NCI-H2107 treated with DMSO at 0.1 percent for 48 hours (cell line): ENCODE results near the gene NXPH1.

Source experiments
- DNase-seq: peaks from one replicate; lab custom pipeline; 2025; ENCODE audit not compliant: unreplicated experiment; lab: John Stamatoyannopoulos, UW

The NXPH1 gene

GRCh38 chr7:8435590-8436545 is 2.5 kb downstream of the NXPH1 start:
- no peak for DNase-seq

GRCh38 chr7:8436965-8437364 is 3.6 kb downstream of the NXPH1 start:
- no peak for DNase-seq

GRCh38 chr7:8437606-8438005 is 4.2 kb downstream of the NXPH1 start:
- no peak for DNase-seq

- DNase-seq: no peak
These were observed 7.3 kb downstream of the NXPH1 start for GRCh38 chr7:8440670-8441069.

- DNase-seq: no peak
These were observed 7.9 kb downstream of the NXPH1 start for GRCh38 chr7:8441106-8441965.

- DNase-seq: no peak
These were observed 8.8 kb downstream of the NXPH1 start for GRCh38 chr7:8442051-8442813.

- no peak for DNase-seq
These were observed 9.4 kb downstream of the NXPH1 start for GRCh38 chr7:8442814-8443304.

GRCh38 chr7:8443576-8444467 is 10.4 kb downstream of the NXPH1 start:
- DNase-seq: no peak

GRCh38 chr7:8444468-8444769 is 11.0 kb downstream of the NXPH1 start:
- no peak for DNase-seq

GRCh38 chr7:8453535-8453934 is 20.1 kb downstream of the NXPH1 start:
- no peak for DNase-seq

- DNase-seq: no peak
These were observed 22.0 kb downstream of the NXPH1 start for GRCh38 chr7:8455426-8455825.

GRCh38 chr7:8462309-8462708 is 28.9 kb downstream of the NXPH1 start:
- no peak for DNase-seq

GRCh38 chr7:8465338-8465737 is 31.9 kb downstream of the NXPH1 start:
- DNase-seq: no peak

GRCh38 chr7:8480527-8480926 is 47.1 kb downstream of the NXPH1 start:
- no peak for DNase-seq

- no peak for DNase-seq
These were observed 47.7 kb downstream of the NXPH1 start for GRCh38 chr7:8481096-8481495.

- DNase-seq: no peak
These were observed 48.5 kb downstream of the NXPH1 start for GRCh38 chr7:8481752-8482446.

GRCh38 chr7:8490391-8491045 is 57.1 kb downstream of the NXPH1 start:
- no peak for DNase-seq

- no peak for DNase-seq
These were observed 57.7 kb downstream of the NXPH1 start for GRCh38 chr7:8491106-8491505.
